ENCODE results near the gene MAGEC3.
"Not testable (repeated sequence)": the region's sequence is repeated elsewhere in the genome, so short reads cannot be mapped to it uniquely, and the experiment has no call there.

MAGEC3 gene, protein sequence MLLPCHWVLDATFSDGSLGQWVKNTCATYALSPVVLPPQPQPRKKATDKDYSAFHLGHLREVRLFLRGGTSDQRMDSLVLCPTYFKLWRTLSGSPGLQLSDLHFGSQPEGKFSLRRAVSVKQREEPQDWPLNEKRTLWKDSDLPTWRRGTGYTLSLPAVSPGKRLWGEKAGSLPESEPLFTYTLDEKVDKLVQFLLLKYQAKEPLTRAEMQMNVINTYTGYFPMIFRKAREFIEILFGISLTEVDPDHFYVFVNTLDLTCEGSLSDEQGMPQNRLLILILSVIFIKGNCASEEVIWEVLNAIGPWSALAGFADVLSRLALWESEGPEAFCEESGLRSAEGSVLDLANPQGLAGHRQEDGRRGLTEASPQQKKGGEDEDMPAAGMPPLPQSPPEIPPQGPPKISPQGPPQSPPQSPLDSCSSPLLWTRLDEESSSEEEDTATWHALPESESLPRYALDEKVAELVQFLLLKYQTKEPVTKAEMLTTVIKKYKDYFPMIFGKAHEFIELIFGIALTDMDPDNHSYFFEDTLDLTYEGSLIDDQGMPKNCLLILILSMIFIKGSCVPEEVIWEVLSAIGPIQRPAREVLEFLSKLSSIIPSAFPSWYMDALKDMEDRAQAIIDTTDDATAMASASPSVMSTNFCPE

DNA sequence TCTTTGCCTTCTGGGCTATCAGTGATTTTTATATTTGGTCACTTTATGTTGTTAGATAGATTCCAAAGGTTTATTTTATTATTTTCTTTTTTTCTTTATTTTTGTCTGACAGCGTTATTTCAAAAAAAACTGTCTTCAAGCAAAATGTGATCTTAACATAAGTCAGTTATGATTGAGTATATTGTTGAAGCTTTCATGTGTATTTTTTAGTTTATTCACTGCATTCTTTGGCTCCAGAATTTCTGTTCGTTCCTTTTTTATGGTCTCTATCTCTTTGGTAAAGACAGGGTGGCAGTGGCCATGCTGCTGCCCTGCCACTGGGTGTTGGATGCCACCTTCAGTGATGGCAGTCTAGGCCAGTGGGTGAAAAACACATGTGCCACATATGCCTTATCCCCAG is at the start of gene MAGEC3:
MAGEC3 (plus strand) TSS at position 301 of the 400 bp plus-strand sequence; CDS start at position 301, 0 bp downstream.
- DNase-seq, result no peak

DNA sequence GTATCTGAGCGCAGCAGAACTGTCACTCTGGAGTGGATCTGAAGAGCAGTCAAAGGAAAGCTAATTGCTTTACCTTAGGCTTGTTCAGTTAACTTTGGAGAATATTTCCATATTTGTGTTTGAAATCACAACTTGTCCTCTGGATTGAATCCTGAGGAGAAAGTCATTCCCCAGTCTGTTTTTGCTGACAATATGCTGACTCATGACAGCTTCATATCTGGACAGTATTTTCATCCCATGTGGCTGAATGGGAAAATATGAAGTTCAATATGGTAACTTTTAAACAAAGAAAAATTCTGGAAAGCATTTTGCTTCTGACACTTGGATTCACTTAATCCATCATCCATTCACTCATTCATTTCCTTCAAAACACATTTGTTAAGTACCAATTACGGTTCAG is 46.3 kb upstream of the MAGEC3 start:
- DNase-seq, result no peak

DNA sequence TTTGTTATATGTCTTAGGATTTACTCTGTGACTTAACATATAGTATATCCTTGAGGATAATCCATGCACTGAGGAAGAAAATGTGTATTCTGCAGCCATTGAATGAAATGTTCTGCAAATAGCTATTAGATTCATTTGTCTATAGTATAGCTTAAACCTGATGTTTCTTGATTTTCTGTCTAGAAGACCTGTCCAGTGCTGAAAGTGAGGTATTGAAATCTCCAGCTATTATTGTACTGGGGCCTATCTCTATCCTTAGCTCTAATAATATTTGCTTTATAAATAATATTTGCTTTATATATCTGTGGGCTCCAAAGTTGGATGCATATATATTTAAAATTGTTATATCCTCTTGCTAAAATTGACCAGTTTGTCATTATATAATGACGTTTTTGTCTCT is 26.7 kb upstream of the MAGEC3 start:
- no peak for DNase-seq

DNA sequence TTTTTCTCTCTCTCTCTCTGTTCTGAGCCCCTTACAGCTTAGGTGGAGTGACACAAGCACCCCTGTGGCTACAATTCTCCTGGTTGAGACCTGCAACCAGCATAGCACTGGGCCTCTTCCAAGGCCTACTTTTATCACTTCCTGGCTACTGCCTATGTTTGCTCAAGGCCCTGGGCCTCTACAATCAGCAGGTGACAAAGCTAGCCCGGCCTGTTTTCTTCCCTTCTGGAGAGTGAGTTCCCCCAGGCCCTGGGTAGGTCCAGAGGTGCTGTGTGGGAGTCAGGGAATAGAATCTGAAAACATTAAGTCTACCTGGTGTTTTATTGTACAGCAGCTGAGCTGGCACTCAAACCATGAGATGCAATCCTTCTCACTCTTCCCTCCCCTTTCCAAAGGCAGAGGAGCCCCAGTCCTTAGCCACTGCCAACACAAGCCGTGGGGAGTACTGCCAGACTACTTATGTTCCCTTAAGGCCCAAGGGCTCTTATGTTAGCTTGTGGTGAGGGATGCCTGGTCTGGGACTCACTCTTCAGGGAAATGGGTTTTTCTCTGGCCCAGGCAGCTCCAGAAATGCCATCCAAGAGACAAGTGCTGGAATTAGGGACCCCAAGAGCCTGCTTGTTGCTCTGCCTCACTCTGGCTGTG is 23.8 kb upstream of the MAGEC3 start:
- DNase-seq, result no peak

DNA sequence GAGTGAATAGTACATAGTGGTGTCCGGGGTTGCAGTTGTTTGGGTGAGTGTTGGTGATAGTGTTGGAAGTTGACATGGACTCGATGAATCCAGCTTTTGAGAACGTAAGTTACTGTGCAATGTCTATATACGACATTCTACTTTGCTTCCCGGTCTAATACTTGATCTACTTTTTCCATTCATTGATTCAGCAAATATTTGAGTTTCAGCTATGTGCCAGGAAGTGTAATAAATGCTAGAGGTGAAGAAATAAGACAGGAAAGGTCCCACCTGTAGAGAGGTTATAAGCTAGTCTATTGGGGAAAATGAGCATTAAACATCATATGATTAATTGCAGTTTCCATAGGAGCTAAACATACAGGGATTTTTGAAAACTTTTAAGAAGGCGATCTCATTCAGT is 22.2 kb upstream of the MAGEC3 start:
- DNase-seq, result no peak

DNA sequence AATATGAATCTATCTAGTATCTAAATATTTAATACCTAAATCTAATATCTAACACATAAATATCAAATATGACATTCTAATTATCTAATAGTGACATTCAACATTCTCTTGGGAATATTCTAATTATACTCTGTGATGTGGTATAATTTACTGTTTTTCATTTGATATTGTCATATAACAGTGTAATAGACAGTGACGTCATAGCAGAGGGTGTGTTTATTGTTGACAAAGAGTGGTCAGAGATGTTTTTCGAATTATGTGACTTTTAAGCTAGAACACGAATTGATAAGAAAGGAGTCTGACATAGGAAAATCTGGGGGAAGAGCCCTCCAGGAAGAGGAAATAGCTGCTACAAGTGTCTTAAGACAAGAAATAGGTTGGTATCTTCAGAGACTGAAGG is 5.9 kb upstream of the MAGEC3 start:
- no peak for DNase-seq

DNA sequence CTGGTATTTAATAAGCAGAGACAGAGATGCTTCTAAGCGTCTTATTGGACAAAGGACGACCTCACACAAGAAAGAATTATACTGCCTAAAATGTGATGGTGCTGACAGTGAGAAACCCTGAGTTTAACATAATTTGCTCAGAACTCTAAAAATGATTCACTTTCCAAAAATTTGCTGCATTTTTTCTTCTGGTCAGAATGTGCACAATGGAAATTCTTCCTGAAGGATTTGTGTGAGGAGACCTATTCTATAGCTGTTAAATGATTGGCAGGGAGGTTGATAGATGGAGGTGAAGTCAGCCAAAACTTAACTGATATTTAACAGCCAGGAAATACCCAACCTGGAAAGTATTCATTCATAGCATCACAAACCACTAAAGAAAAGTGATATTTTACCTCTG is 1.7 kb downstream of the MAGEC3 start:
- no peak for DNase-seq

DNA sequence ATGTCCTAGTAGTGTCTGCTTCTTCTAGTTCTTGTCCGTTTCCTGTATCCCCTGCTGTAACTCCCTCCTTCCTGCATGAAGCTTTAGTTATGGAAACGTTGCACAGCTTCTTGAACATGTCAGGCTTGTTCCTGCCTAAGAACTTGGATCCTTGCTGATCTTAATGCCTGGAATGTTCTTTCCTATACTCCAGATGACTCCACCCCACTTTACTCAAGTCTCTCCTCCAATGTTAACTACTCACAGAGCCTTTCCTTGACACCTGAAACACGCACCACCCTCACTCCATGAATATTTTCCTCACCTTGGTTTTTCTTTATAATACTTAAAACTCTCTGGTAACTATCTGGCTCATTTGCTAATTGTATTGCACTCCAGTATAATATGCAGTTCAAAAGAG is 19.4 kb downstream of the MAGEC3 start:
- no peak for DNase-seq

DNA sequence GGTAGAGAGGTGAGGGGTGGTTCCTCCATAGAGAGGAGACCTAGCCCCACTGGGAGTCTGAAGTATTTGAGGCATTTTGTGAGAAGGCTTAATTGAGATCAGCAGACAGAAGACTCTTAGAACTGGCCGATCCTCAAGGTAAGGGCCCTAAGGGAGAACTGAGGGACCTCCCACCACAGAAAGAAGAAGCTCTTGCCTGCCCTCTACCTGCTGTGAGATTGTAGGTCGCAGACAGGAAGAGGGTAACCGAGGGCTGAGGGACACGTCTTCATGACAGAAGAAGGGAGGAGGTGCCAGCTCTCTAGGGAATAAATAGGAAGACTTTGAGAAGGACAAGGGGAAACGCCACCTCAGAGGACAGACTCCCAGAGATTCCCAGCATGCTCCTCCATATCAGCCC is 41.5 kb downstream of the MAGEC3 start:
- DNase-seq, result no peak

DNA sequence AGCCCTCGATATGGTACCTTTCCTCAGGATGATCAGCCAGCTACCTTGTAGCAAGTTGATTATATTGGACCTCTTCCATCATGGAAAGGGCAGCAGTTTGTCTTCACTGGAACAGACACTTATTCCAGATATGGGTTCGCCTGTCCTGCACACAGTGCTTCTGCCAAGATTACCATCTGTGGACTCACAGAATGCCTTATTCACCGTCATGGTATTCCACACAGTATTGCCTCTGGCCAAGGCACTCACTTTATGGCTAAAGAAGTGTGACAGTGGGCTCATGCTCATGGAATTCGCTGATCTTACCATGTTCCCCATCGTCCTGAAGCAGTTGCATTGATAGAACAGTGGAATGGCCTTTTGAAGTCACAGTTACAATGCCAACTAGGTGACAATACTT is 50.7 kb downstream of the MAGEC3 start:
- DNase-seq, result not testable (repeated sequence)

DNA sequence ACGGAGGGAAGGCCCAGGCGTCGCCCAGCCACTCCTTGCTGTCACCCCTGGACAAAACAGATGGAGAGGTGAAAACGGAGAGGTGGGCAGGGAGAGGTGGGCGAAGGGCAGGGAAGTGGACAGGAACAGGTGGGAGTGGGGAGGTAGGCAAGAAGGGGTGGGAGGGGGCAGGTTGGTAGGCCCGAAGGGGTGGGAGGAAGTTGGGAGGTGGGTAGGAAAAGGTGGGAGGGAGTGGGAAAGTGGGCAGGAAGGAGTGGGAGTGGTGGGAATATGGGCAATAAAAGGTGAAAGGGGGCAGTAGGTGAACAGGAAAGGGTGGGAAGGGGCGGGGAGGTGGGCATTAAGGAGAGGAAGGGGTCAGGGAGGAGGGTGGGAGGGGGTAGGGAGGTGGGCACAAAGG is 56.6 kb downstream of the MAGEC3 start:
- no peak for DNase-seq

DNA sequence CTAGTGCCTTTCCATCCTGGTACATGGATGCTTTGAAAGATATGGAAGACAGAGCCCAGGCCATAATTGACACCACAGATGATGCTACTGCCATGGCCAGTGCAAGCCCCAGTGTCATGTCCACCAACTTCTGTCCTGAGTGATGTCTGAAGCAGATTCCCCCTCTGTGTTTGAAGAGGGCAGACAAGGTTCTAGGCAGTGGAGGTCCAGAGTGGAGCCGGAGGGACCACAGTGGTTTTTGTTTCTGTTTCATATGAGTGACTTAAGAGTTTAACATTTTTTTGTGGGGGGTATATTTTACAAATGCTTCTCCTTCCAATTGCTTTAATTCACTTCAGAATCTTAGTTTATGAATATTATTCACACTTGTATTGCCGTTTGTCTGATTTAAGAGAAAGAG is 59.6 kb downstream of the MAGEC3 start:
- no peak for DNase-seq

DNA sequence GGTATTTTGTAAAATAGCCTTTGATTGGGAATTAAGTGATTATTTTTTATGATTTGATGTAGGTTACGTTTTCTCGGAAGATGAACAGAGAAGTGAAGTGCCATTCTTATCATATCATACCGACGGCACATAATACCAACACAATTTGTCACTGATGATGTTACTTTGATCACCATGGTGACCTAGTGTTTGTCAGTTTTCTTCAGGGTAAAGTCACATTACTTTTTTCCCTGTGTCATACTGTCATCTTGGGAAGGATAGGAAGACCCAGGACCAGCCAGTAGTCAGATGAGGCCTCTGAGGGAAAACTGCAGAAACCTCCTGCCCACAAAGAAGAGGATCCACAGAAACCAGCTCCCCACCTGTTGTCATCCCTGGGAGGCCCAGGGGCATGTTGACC is 64.2 kb downstream of the MAGEC3 start:
- DNase-seq, result no peak

DNA sequence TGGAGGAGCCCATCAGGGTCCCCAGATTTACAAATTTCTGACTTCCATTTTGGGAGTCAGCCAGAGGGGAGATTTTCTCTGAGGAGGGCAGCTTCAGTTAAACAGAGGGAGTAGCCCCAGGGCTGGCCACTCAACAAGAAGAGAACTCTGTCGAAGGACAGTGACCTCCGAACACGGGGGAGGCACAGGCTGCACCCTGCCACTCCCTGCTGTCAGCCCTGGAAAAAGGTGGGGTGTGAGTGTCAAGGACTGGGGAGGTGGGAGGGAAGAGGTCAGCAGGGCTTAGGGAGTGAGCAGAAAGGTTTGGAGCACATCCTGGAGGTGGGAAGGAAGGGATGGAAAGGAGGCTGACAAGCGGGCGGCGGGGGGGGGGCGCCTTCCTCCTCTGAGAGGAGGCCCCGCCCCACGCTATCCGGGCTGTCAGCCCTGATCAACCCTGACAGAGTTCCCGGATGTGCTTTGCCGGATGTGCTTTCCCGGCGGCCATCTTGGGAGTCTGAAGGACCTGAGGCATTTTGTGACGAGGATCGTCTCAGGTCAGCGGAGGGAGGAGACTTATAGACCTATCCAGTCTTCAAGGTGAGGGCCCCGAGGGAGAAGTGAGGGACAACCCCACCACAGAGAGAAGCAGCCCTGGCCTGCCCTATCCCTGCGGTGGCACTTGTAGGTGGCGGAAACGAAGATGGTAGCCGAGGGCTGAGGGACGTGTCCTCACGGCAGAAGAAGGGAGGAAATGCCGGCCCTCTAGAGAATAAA is 65.5 kb downstream of the MAGEC3 start, which contains the start of gene MAGEC1:
MAGEC1 (plus strand) TSS at position 495 of the 756 bp plus-strand sequence. CDS start 1,179 bp downstream, outside the sequence.
- no peak for DNase-seq

DNA sequence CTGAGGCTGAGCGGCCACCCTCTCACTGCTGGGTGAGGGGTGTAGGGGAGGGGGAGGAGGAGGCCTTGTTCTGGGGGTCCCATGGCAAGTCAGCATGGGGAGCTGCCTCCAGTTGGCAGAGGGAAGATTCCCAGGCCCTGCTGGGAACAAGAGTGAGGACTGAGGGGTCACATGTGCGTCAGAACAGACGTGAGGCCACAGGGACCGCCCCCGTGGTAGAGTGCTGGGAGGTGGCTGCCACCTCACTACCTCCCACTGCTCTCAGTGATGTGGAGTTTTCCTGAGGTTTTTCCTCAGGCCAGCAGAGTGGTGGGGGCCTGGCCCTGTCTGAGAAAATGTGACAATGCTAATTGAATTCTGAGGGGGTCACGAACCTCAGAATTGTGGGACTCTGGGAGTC is 66.1 kb downstream of the MAGEC3 start:
- DNase-seq, result no peak

DNA sequence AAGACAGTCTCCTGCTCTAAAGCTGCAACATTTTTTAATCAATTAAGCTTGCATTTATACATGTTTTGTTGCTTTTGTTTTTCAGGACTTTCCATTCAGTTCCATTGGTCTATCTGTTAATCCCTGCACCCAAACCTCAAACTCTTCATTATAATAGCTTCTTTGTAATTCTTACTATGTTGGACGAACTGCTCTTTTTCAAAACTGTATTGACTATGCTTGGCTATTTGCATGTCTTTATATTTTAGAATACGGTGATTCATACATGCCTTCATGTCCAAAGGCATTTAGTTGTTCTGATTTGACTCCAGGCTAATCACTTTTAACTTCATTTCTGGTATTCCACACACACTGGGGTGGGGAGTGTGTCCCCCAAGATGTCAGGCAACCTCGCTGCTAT is 79.7 kb downstream of the MAGEC3 start:
- DNase-seq, result no peak

DNA sequence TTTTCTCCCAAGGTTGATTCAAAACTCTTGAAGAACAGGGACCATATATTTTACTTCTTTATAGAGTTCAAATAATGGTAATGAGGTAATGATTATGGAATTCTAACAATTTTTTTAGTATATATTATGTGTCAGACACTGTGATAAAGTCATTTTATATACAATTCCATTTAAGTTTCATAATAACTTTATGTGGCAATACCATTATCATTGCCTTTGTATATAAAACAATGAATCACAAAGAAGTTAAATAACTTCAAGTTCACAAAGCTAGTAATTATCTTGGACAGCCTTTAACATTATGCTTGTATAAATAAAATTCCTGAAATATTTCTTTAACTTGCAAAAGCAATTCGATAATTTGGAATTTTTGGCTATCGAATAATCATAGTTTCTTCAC is 86.2 kb downstream of the MAGEC3 start:
- no peak for DNase-seq

DNA sequence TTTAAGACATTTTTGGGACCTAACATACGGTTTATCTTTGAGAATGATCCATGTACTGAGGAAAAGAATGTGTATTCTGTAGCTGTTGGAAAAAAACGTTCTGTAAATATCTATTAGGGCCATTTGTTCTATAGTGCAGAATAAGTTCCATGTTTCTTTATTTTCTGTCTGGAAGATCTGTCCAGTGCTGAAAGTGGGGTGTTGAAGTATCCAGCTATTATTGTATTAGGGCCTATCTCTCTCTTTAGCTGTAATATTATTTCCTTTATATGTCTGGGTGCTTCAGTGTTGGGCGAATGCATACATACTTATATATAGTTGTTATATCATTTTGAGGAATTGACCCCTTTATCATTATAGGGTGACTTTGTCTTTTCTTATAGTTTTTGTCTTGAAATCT is 90.3 kb downstream of the MAGEC3 start:
- no peak for DNase-seq

DNA sequence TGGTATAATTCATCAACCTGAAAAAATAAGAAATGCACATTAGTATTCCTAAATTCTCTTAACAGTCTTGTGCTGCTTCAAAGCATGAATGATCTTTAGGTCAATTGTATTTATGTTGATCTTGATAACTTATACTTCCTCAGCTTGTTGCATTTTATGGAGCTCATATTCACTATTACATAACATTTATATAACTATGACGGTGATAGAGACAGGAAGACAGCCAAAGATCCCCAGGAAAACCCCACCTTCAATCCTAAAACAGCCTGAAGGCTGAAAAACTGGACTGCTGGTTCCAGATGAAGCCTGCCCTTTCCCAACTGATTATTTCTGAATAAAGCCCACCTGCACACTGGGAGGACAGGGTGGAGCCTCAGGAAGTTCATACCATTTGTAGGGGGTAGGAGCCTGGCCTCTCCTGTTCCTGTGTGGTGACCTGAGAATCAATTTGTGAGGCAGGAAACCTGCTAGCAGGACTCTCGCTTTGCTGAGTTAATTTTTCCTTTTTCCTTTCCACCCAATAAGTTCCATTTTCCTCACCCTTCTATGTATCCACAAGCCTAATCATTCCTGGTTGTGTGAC is 96.0 kb downstream of the MAGEC3 start:
- no peak for DNase-seq

DNA sequence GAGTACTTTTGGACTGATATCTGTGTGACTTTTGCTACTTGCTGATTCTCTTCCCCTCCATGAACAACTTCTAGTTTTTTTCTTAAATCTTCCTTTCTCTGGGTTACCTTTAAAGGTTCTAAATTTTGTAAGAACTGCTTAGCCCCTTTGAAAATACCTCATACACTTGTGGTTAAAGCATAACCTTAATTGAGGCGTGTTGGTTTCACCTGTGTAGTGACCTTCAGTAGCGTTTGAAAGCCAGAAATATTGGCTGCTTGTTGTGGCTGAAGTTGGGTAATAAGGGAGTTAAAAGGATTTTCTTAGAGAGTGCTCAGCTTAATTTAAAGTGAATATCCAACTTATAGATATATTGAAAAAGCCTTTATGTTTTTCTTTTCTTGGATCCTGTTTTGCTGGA is 97.5 kb downstream of the MAGEC3 start:
- no peak for DNase-seq

DNA sequence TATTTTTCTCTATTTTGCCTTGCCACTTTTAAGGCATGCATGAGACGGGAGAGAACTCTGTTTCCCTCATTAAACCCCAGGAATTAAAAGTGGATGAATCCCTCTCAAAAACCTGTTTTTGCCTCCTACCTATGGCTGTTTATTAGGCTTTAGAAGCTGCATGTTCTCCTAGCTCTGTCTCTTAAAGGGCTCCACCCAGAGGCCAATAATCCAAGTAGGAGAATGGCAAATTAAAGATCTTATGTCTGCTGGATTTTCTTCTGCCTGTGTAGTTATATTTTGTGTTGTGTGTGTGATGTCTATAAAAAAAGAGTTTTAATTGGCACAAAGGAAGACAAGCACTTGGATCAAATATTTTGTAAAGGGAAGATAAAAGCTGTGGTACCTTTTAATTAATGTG is 98.0 kb downstream of the MAGEC3 start:
- DNase-seq, result no peak

DNA sequence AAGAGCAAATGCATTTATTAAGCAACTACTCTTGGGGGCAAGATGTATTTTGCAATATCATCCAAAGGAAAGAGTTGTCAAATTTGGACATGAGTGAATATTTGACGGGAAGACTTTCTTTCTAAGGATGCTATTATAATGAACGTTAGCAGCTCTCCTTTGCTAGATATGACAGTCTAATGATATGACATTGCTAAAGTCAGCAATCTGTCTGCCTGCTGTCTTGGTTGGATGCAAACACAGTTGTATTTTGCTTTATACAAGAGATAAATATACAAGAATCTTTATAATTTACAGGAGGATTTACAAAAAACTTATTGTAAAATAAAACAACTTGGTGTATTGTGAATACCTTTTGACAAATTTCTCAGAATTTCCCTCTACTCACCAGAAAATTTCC is 103.1 kb downstream of the MAGEC3 start:
- no peak for DNase-seq

DNA sequence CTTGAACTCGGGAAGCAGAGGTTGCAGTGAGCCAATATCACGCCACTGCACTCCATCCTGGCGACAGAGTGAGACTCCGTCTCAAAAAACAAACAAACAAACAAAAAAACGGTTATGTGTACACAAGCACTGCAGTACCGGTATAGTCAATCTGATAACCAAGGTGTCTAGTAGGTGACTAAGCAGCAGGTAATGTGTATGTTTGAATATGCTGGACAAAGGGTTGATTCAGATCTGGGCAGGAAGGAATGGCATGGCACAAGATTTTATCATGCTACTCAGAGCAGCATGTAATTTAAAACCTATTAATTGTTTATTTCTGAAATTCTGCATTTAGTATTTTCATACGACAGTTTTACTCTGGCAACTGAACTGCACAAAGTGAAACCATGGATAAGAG is 107.3 kb downstream of the MAGEC3 start:
- no peak for DNase-seq
